Neutrophil (primary cell): Measurements from ENCODE around the gene SBNO2.

ENCODE experiments used
- H3K27ac ChIP-seq: fragments of 200-600 bp; sonication (generic); 2 replicates; pipeline ENCODE4 v1.5.1; 2016; ENCODE audit warnings: mild to moderate bottlenecking, moderate library complexity
- H3K27me3 ChIP-seq: fragments of 200-600 bp; sonication (generic); 2 replicates; pipeline ENCODE4 v1.6.0; 2016; ENCODE audit warnings: mild to moderate bottlenecking
- H3K36me3 ChIP-seq: fragments of 200-600 bp; sonication (generic); 2 replicates; pipeline ENCODE4 v1.5.1; 2017
- H3K4me1 ChIP-seq, 2 experiments: fragments of 200-600 bp in 1 of 2; sonication (generic) in 1 of 2; 1 replicate in 1 of 2; 2 replicates in 1 of 2; pipeline versions ENCODE4 v1.5.1 to v1.6.1; 2013 to 2016; ENCODE audit warnings: low read depth in 1 of 2, low read length in 1 of 2, mild to moderate bottlenecking in 1 of 2, moderate library complexity in 1 of 2; ENCODE audit not compliant: control insufficient read depth in 1 of 2, insufficient read depth in 1 of 2
- H3K4me3 ChIP-seq, 2 experiments: fragments of 200-600 bp in 1 of 2; sonication (generic) in 1 of 2; 1 replicate in 1 of 2; 2 replicates in 1 of 2; pipeline ENCODE4 v1.5.1; 2013 to 2016; ENCODE audit warnings: low read depth in 1 of 2, low read length in 1 of 2, mild to moderate bottlenecking in 1 of 2, moderate library complexity in 1 of 2
- H3K9me3 ChIP-seq: fragments of 200-600 bp; sonication (generic); 2 replicates; pipeline ENCODE4 v1.5.1; 2016
- CTCF ChIP-seq: fragments of 200-600 bp; sonication (generic); IDR thresholded peaks from 2 replicates; pipeline ENCODE4 v1.5.1; 2016; ENCODE audit warnings: antibody characterized with exemption

Gene SBNO2

GRCh38 chr19:1082928-1083816, 90.9 kb downstream of the SBNO2 start:
- H3K36me3 ChIP-seq = peaks cover 97% of the 10 kb centered on the region
- H3K4me3 ChIP-seq = no peak overlapping the region

GRCh38 chr19:1082165-1082927, 91.7 kb downstream of the SBNO2 start:
- no peak for TF ChIP-seq CTCF
- peaks cover 21 to 31% of the 10 kb centered on the region in 2 experiments for H3K4me1 ChIP-seq
- no peaks in the 10 kb centered on the region for H3K27me3 ChIP-seq
- no peak overlapping the region for H3K4me3 ChIP-seq
- H3K36me3 ChIP-seq = peaks cover 100% of the 10 kb centered on the region
- H3K9me3 ChIP-seq = no peaks in the 10 kb centered on the region
- H3K27ac ChIP-seq = peak overlapping the region; percentile 93

More at GRCh38 chr19:1082928-1083816, 90.9 kb downstream of the SBNO2 start:
- no peaks in the 10 kb centered on the region for H3K9me3 ChIP-seq
- H3K27ac ChIP-seq = peak overlapping the region; percentile 93
- H3K4me1 ChIP-seq = peaks cover 22 to 32% of the 10 kb centered on the region in 2 experiments
- H3K27me3 ChIP-seq = no peaks in the 10 kb centered on the region
- no peak for TF ChIP-seq CTCF

GRCh38 chr19:1081301-1082164, 92.5 kb downstream of the SBNO2 start:
- peaks cover 21 to 31% of the 10 kb centered on the region in 2 experiments for H3K4me1 ChIP-seq
- TF ChIP-seq CTCF = no peak
- peaks cover 96% of the 10 kb centered on the region for H3K36me3 ChIP-seq
- H3K4me3 ChIP-seq = no peak overlapping the region
- no peaks in the 10 kb centered on the region for H3K27me3 ChIP-seq
- H3K9me3 ChIP-seq = no peaks in the 10 kb centered on the region
- peak overlapping the region; percentile 93 for H3K27ac ChIP-seq

GRCh38 chr19:1080360-1081161, 93.5 kb downstream of the SBNO2 start:
- Histone ChIP-seq H3K27ac (peak overlapping the region; percentile 93), H3K27me3 (no peaks in the 10 kb centered on the region), H3K9me3 (no peaks in the 10 kb centered on the region), H3K4me1 (peaks cover 25 to 34% of the 10 kb centered on the region in 2 experiments), H3K4me3 (no peak overlapping the region), H3K36me3 (peaks cover 95% of the 10 kb centered on the region)
- TF ChIP-seq CTCF = no peak
